Mesenchymal stem cell (in vitro differentiated cells and primary cell): ENCODE measurements around the gene NTRK3.

ENCODE experiments used
- DNase-seq: peaks from one replicate; pipeline ENCODE4 v3.0.0-alpha.2; 2013
- H2AFZ ChIP-seq: one replicate; pipeline ENCODE4 v1.6.1; 2013; ENCODE audit warnings: low read depth, mild to moderate bottlenecking, control low read depth, inconsistent platforms, low read length, moderate library complexity
- H2AK5ac ChIP-seq: 2 replicates; pipeline ENCODE4 v1.6.1; 2013; ENCODE audit warnings: low read length, moderate library complexity, mild to moderate bottlenecking, inconsistent platforms; ENCODE audit not compliant: severe bottlenecking
- H2BK120ac ChIP-seq: one replicate; pipeline ENCODE4 v1.6.1; 2013; ENCODE audit warnings: low read depth, mild to moderate bottlenecking, inconsistent platforms, low read length, moderate library complexity
- H2BK12ac ChIP-seq, 2 experiments: one replicate each; pipeline ENCODE4 v1.6.1; 2013; ENCODE audit warnings: inconsistent platforms in 2 of 2, low read length in 2 of 2, mild to moderate bottlenecking in 2 of 2, moderate library complexity in 2 of 2, control low read depth in 1 of 2
- H2BK15ac ChIP-seq: one replicate; pipeline ENCODE4 v1.6.1; 2013; ENCODE audit warnings: mild to moderate bottlenecking, low read depth, inconsistent platforms; ENCODE audit not compliant: poor library complexity, severe bottlenecking
- H2BK5ac ChIP-seq: 2 replicates; pipeline ENCODE4 v1.6.1; 2013; ENCODE audit warnings: low read depth, mild to moderate bottlenecking, low read length, control low read depth, inconsistent platforms; ENCODE audit not compliant: poor library complexity, severe bottlenecking
- H3K14ac ChIP-seq, 2 experiments: one replicate each; pipeline ENCODE4 v1.6.1; 2013; ENCODE audit warnings: inconsistent platforms in 2 of 2, low read length in 2 of 2, control low read depth in 1 of 2, mild to moderate bottlenecking in 1 of 2, moderate library complexity in 1 of 2
- H3K18ac ChIP-seq, 2 experiments: one replicate each; pipeline ENCODE4 v1.6.1; 2013; ENCODE audit warnings: inconsistent platforms in 2 of 2, low read length in 2 of 2, control low read depth in 1 of 2, low read depth in 1 of 2, mild to moderate bottlenecking in 1 of 2
- H3K23ac ChIP-seq, 2 experiments: one replicate each; pipeline ENCODE4 v1.6.1; 2013; ENCODE audit warnings: inconsistent platforms in 2 of 2, low read length in 2 of 2, mild to moderate bottlenecking in 2 of 2, moderate library complexity in 2 of 2, control low read depth in 1 of 2
- H3K27ac ChIP-seq: 2 replicates; pipeline ENCODE4 v1.5.1; 2013; ENCODE audit warnings: mild to moderate bottlenecking, moderate library complexity, low read length, control low read depth, inconsistent platforms; ENCODE audit not compliant: poor library complexity, severe bottlenecking
- H3K27me3 ChIP-seq, 2 experiments: 2 replicates each; pipeline versions ENCODE4 v1.6.1 to v1.7.0; 2013; ENCODE audit warnings: low read length in 2 of 2, mild to moderate bottlenecking in 2 of 2, moderate library complexity in 2 of 2, control low read depth in 1 of 2, inconsistent platforms in 1 of 2; ENCODE audit not compliant: control insufficient read depth in 1 of 2, insufficient read depth in 1 of 2
- H3K36me3 ChIP-seq, 2 experiments: 2 replicates each; pipeline versions ENCODE4 v1.6.1 to v1.7.0; 2013; ENCODE audit warnings: low read length in 2 of 2, control low read depth in 1 of 2, inconsistent platforms in 1 of 2, low read depth in 1 of 2, mild to moderate bottlenecking in 1 of 2; ENCODE audit not compliant: insufficient read depth in 2 of 2, control insufficient read depth in 1 of 2
- H3K4ac ChIP-seq, 2 experiments: one replicate each; pipeline ENCODE4 v1.6.1; 2013; ENCODE audit warnings: inconsistent platforms in 2 of 2, low read length in 2 of 2, mild to moderate bottlenecking in 2 of 2, moderate library complexity in 2 of 2, control low read depth in 1 of 2, low read depth in 1 of 2
- H3K4me1 ChIP-seq: 2 replicates; pipeline ENCODE4 v1.6.1; 2013; ENCODE audit warnings: low read depth, low read length, control low read depth; ENCODE audit not compliant: control insufficient read depth, insufficient read depth
- H3K4me2 ChIP-seq: 2 replicates; pipeline ENCODE4 v1.6.1; 2013; ENCODE audit warnings: low read length, mild to moderate bottlenecking, inconsistent platforms; ENCODE audit not compliant: poor library complexity, severe bottlenecking
- H3K4me3 ChIP-seq, 2 experiments: 2 replicates each; pipeline versions ENCODE4 v1.5.1 to v1.7.0; 2013; ENCODE audit warnings: low read length in 2 of 2, mild to moderate bottlenecking in 2 of 2, control low read depth in 1 of 2, low read depth in 1 of 2; ENCODE audit not compliant: insufficient read depth in 1 of 2
- H3K79me1 ChIP-seq: replicated peaks from 2 replicates; pipeline ENCODE4 v1.6.1; 2013; ENCODE audit warnings: mild to moderate bottlenecking, control low read depth, low read length, inconsistent platforms; ENCODE audit not compliant: poor library complexity, severe bottlenecking
- H3K9ac ChIP-seq: 2 replicates; pipeline ENCODE4 v1.7.0; 2013; ENCODE audit warnings: mild to moderate bottlenecking, low read length, moderate library complexity
- H3K9me3 ChIP-seq: 2 replicates; pipeline ENCODE4 v1.7.0; 2013; ENCODE audit warnings: mild to moderate bottlenecking, low read length; ENCODE audit not compliant: control insufficient read depth
- H4K8ac ChIP-seq: one replicate; pipeline ENCODE4 v1.6.1; 2013; ENCODE audit warnings: inconsistent platforms, mild to moderate bottlenecking, low read length, moderate library complexity
- H4K91ac ChIP-seq: one replicate; pipeline ENCODE4 v1.6.1; 2013; ENCODE audit warnings: mild to moderate bottlenecking, low read length, inconsistent platforms
- WGBS: methylation state at CpG from one replicate; pipeline ENCODE4 v1.1.7; 2013; ENCODE audit warnings: mixed read lengths; 5-methylcytosine and 5-hydroxymethylcytosine counted together

The NTRK3 gene

GRCh38 chr15:88204584-88204983 lies 52.0 kb downstream of the NTRK3 start:
- Histone ChIP-seq H4K91ac (no peak overlapping the region), H4K8ac (no peak overlapping the region), H3K9ac (no peak overlapping the region), H2BK15ac (no peak overlapping the region), H3K4me2 (no peak overlapping the region), H3K27me3 (peaks cover 0 to 14% of the 10 kb centered on the region in 2 experiments), H3K18ac (no peak overlapping the region), H2BK12ac (no peak overlapping the region), H3K79me1 (no peaks in the 10 kb centered on the region), H3K23ac (no peak overlapping the region), H2AFZ (no peak overlapping the region), H3K4me3 (no peak overlapping the region), H3K4me1 (no peaks in the 10 kb centered on the region), H2BK120ac (no peak overlapping the region), H3K14ac (no peak overlapping the region), H2AK5ac (no peak overlapping the region), H3K9me3 (no peaks in the 10 kb centered on the region), H3K4ac (no peak overlapping the region), H3K36me3 (no peaks in the 10 kb centered on the region), H2BK5ac (no peak overlapping the region), H3K27ac (no peak overlapping the region)
- no peak for DNase-seq
- WGBS: 75% methylated on average over 3 of the region's 4 CpGs

- Histone ChIP-seq H3K4me2 (no peak overlapping the region), H2BK5ac (no peak overlapping the region), H2BK120ac (no peak overlapping the region), H3K4me3 (no peak overlapping the region), H3K9ac (no peak overlapping the region), H2BK15ac (no peak overlapping the region), H3K23ac (no peak overlapping the region), H3K4ac (no peak overlapping the region), H2AK5ac (no peak overlapping the region), H4K91ac (no peak overlapping the region), H3K79me1 (no peaks in the 10 kb centered on the region), H3K9me3 (no peaks in the 10 kb centered on the region), H2AFZ (no peak overlapping the region), H3K14ac (no peak overlapping the region), H3K18ac (no peak overlapping the region), H3K36me3 (no peaks in the 10 kb centered on the region), H4K8ac (no peak overlapping the region), H3K4me1 (no peaks in the 10 kb centered on the region), H3K27me3 (peaks cover 0 to 23% of the 10 kb centered on the region in 2 experiments), H2BK12ac (no peak overlapping the region), H3K27ac (no peak overlapping the region)
- no peak for DNase-seq
- 74% methylated on average over 4 of the region's 4 CpGs for WGBS
Measured at GRCh38 chr15:88202231-88202630, 54.3 kb downstream of the NTRK3 start.

- Histone ChIP-seq H3K4ac (no peak overlapping the region), H3K27ac (no peak overlapping the region), H3K9me3 (no peaks in the 10 kb centered on the region), H4K8ac (no peak overlapping the region), H3K36me3 (no peaks in the 10 kb centered on the region), H3K4me3 (no peak overlapping the region), H3K4me1 (no peaks in the 10 kb centered on the region), H2AFZ (no peak overlapping the region), H2BK5ac (no peak overlapping the region), H3K9ac (no peak overlapping the region), H3K79me1 (no peaks in the 10 kb centered on the region), H2BK120ac (no peak overlapping the region), H3K4me2 (no peak overlapping the region), H2BK12ac (no peak overlapping the region), H4K91ac (no peak overlapping the region), H3K23ac (no peak overlapping the region), H2BK15ac (no peak overlapping the region), H3K18ac (no peak overlapping the region), H3K14ac (no peak overlapping the region), H3K27me3 (peaks cover 0 to 27% of the 10 kb centered on the region in 2 experiments), H2AK5ac (no peak overlapping the region)
- WGBS: 59% methylated on average over 3 of the region's 3 CpGs
- no peak for DNase-seq
Measured at GRCh38 chr15:88201207-88201606, 55.3 kb downstream of the NTRK3 start.

GRCh38 chr15:88196961-88197360 lies 59.6 kb downstream of the NTRK3 start:
- H2BK120ac ChIP-seq: no peak overlapping the region
- H3K4me2 ChIP-seq: no peak overlapping the region
- H3K9ac ChIP-seq: no peak overlapping the region
- no peaks in the 10 kb centered on the region for H3K36me3 ChIP-seq
- H3K79me1 ChIP-seq: no peaks in the 10 kb centered on the region
- H3K14ac ChIP-seq: no peak overlapping the region
- peaks cover 0 to 20% of the 10 kb centered on the region in 2 experiments for H3K27me3 ChIP-seq
- H3K9me3 ChIP-seq: no peaks in the 10 kb centered on the region
- H3K27ac ChIP-seq: no peak overlapping the region
- H2AFZ ChIP-seq: no peak overlapping the region
- H4K91ac ChIP-seq: no peak overlapping the region
- H3K4me1 ChIP-seq: no peaks in the 10 kb centered on the region
- H2BK12ac ChIP-seq: no peak overlapping the region
- H2AK5ac ChIP-seq: no peak overlapping the region
- H3K4ac ChIP-seq: no peak overlapping the region
- H3K4me3 ChIP-seq: no peak overlapping the region
- H4K8ac ChIP-seq: no peak overlapping the region
- no peak overlapping the region for H2BK5ac ChIP-seq
- H3K18ac ChIP-seq: no peak overlapping the region
- DNase-seq: no peak
- H2BK15ac ChIP-seq: no peak overlapping the region
- no peak overlapping the region for H3K23ac ChIP-seq
